Measurements from ENCODE around the gene TAF9B.
"Not testable (repeated sequence)": the region's sequence is repeated elsewhere in the genome, so short reads cannot be mapped to it uniquely, and the experiment has no call there.

GRCh38 chrX:78157846-78158245 is 18.4 kb upstream of the TAF9B start:
- not testable (repeated sequence) for TF ChIP-seq POLR2A (IDR thresholded peaks at IDR 0.05; ENCODE audit: low read length); GATA1 (IDR thresholded peaks at IDR 0.05; ENCODE audit: low read depth, low read length)

Data from erythroblast (primary cell).